H1 (cell line): Measurements from ENCODE around the gene UBALD1. TPM values are rescaled to one million over a fixed set of nuclear protein-coding genes. Genes with fewer than 3 reads are reported as not detected.

Source experiments
- CTCF ChIA-PET: fragments of 300-600 bp; sonication (Branson Sonifier 250); formaldehyde crosslinking; loops from one replicate; lab custom pipeline; 2021; ENCODE audit not compliant: partially characterized antibody; lab: Charles Lee
- POLR2A ChIA-PET: fragments of 300-600 bp; sonication (Branson Sonifier 250); formaldehyde crosslinking; loops from one replicate; lab custom pipeline; 2021; ENCODE audit warnings: inconsistent platforms; ENCODE audit not compliant: partially characterized antibody; lab: Charles Lee
- DNase-seq, 2 experiments: peaks; one replicate each; pipeline versions ENCODE4 v3.0.0 to v3.0.0-alpha.2; 2010 to 2022; ENCODE audit warnings: low spot score in 2 of 2, low read depth in 1 of 2, mixed read lengths in 1 of 2
- FAIRE-seq: peaks from 2 replicates; lab custom pipeline; 2011; peaks lifted over from hg19 to GRCh38; lab: Jason Lieb, UNC
- H2AFZ ChIP-seq: 2 replicates; pipeline ENCODE4 v1.8.1; 2012; ENCODE audit warnings: low read length, inconsistent platforms
- H2AK5ac ChIP-seq: 2 replicates; pipeline ENCODE4 v1.6.1; 2013; ENCODE audit warnings: low read depth, low read length
- H2BK120ac ChIP-seq: replicated peaks from 2 replicates; pipeline ENCODE3; 2013; ENCODE audit warnings: low read depth, low read length, inconsistent platforms
- H2BK12ac ChIP-seq: 2 replicates; pipeline ENCODE4 v1.6.1; 2013; ENCODE audit warnings: low read depth, low read length
- H2BK15ac ChIP-seq: 2 replicates; pipeline ENCODE4 v1.6.1; 2013; ENCODE audit warnings: low read length
- H2BK20ac ChIP-seq: 2 replicates; pipeline ENCODE4 v1.6.1; 2013; ENCODE audit warnings: low read length
- H2BK5ac ChIP-seq: 2 replicates; pipeline ENCODE4 v1.6.1; 2013; ENCODE audit warnings: low read depth, low read length
- H3K14ac ChIP-seq: 2 replicates; pipeline ENCODE4 v1.6.1; 2013; ENCODE audit warnings: inconsistent platforms; ENCODE audit not compliant: insufficient read length
- H3K18ac ChIP-seq: 2 replicates; pipeline ENCODE4 v1.6.1; 2013; ENCODE audit warnings: low read length; ENCODE audit errors: extremely low read depth
- H3K23ac ChIP-seq: 2 replicates; pipeline ENCODE4 v1.6.1; 2013; ENCODE audit warnings: inconsistent platforms; ENCODE audit not compliant: insufficient read length
- H3K23me2 ChIP-seq: 2 replicates; pipeline ENCODE4 v1.6.1; 2013; ENCODE audit warnings: low read depth, low read length
- H3K27ac ChIP-seq: 2 replicates; pipeline ENCODE4 v1.6.1; 2011; ENCODE audit warnings: low read depth, low read length, inconsistent platforms
- H3K27me3 ChIP-seq, 4 experiments: replicated peaks in 1 of 4; 1 replicate in 1 of 4; 2 replicates in 3 of 4; pipeline versions ENCODE4 v1.6.1 to v1.8.1; 2011 to 2013; ENCODE audit warnings: low read length in 3 of 4, mild to moderate bottlenecking in 3 of 4, inconsistent platforms in 2 of 4, mixed read lengths in 2 of 4, moderate library complexity in 1 of 4; ENCODE audit not compliant: control insufficient read depth in 3 of 4, insufficient read depth in 3 of 4; ENCODE audit errors: extremely low read depth in 1 of 4
- H3K36me3 ChIP-seq, 4 experiments: 2 replicates each; pipeline versions ENCODE4 v1.6.1 to v1.8.1; 2011 to 2013; ENCODE audit warnings: mild to moderate bottlenecking in 4 of 4, low read length in 3 of 4, moderate library complexity in 2 of 4, control low read depth in 1 of 4, inconsistent platforms in 1 of 4; ENCODE audit not compliant: insufficient read depth in 4 of 4, control insufficient read depth in 2 of 4
- H3K4ac ChIP-seq: replicated peaks from 2 replicates; pipeline ENCODE3; 2013; ENCODE audit warnings: low read length, low read depth, mixed read lengths, inconsistent platforms; ENCODE audit not compliant: insufficient read length
- H3K4me1 ChIP-seq, 4 experiments: replicated peaks in 1 of 4; 1 replicate in 1 of 4; 2 replicates in 3 of 4; pipeline versions ENCODE4 v1.6.1 to v1.8.1; 2011 to 2013; ENCODE audit warnings: low read length in 3 of 4, inconsistent platforms in 2 of 4, mixed read lengths in 1 of 4; ENCODE audit not compliant: insufficient read depth in 4 of 4, control insufficient read depth in 3 of 4
- H3K4me2 ChIP-seq, 2 experiments: 2 replicates each; pipeline versions ENCODE4 v1.6.1 to v1.8.1; 2011 to 2013; ENCODE audit warnings: low read depth in 2 of 2, low read length in 2 of 2, control low read depth in 1 of 2, inconsistent platforms in 1 of 2, mild to moderate bottlenecking in 1 of 2; ENCODE audit not compliant: insufficient read depth in 1 of 2
- H3K4me3 ChIP-seq, 4 experiments: fragments of 200-600, 300-600 bp in 1 of 4; sonication (generic), shearing (Covaris generic), sonication (Bioruptor Twin) in 1 of 4; 2 replicates each; pipeline versions ENCODE4 v1.5.1 to v1.8.1; 2011 to 2016; ENCODE audit warnings: low read length in 4 of 4, low read depth in 3 of 4, control low read depth in 2 of 4, inconsistent platforms in 2 of 4, mild to moderate bottlenecking in 2 of 4, mixed read lengths in 1 of 4, moderate library complexity in 1 of 4; ENCODE audit not compliant: insufficient read depth in 2 of 4; ENCODE audit errors: extremely low read depth in 1 of 4
- H3K56ac ChIP-seq: replicated peaks from 2 replicates; pipeline ENCODE3; 2013; ENCODE audit warnings: low read depth, mild to moderate bottlenecking, mixed read lengths, low read length, inconsistent platforms; ENCODE audit not compliant: insufficient read length
- H3K79me1 ChIP-seq: 2 replicates; pipeline ENCODE4 v1.6.1; 2013; ENCODE audit warnings: low read depth, low read length, control low read depth
- H3K79me2 ChIP-seq, 2 experiments: 2 replicates each; pipeline versions ENCODE4 v1.6.1 to v1.8.1; 2012 to 2013; ENCODE audit warnings: low read length in 2 of 2, mild to moderate bottlenecking in 2 of 2, inconsistent platforms in 1 of 2; ENCODE audit not compliant: insufficient read depth in 2 of 2, control insufficient read depth in 1 of 2
- H3K9ac ChIP-seq, 4 experiments: replicated peaks in 1 of 4; 1 replicate in 1 of 4; 2 replicates in 3 of 4; pipeline versions ENCODE4 v1.6.1 to v1.8.1; 2011 to 2013; ENCODE audit warnings: low read depth in 3 of 4, low read length in 3 of 4, control low read depth in 2 of 4, mild to moderate bottlenecking in 2 of 4, moderate library complexity in 2 of 4, inconsistent platforms in 1 of 4; ENCODE audit errors: extremely low read depth in 1 of 4
- H3K9me3 ChIP-seq, 2 experiments: 2 replicates each; pipeline versions ENCODE4 v1.6.1 to v1.8.1; 2012 to 2013; ENCODE audit warnings: mild to moderate bottlenecking in 2 of 2, moderate library complexity in 2 of 2, control low read depth in 1 of 2, inconsistent platforms in 1 of 2, low read depth in 1 of 2, low read length in 1 of 2, mixed read lengths in 1 of 2; ENCODE audit not compliant: insufficient read depth in 2 of 2
- H4K20me1 ChIP-seq, 2 experiments: replicated peaks in 1 of 2; 2 replicates each; pipeline versions ENCODE3 to v1.8.1; 2011 to 2013; ENCODE audit warnings: inconsistent platforms in 2 of 2, low read length in 2 of 2, mild to moderate bottlenecking in 1 of 2; ENCODE audit not compliant: insufficient read depth in 2 of 2, control insufficient read depth in 1 of 2
- H4K5ac ChIP-seq: 2 replicates; pipeline ENCODE4 v1.6.1; 2013; ENCODE audit warnings: low read length, low read depth, mixed read lengths, inconsistent platforms; ENCODE audit not compliant: insufficient read length
- H4K8ac ChIP-seq: 2 replicates; pipeline ENCODE4 v1.8.0; 2013; ENCODE audit warnings: mild to moderate bottlenecking, moderate library complexity, low read length, inconsistent platforms; ENCODE audit not compliant: insufficient read depth; ENCODE audit errors: extremely low read depth
- H4K91ac ChIP-seq: replicated peaks from 2 replicates; pipeline ENCODE3; 2013; ENCODE audit warnings: low read length, mixed read lengths, inconsistent platforms; ENCODE audit not compliant: insufficient read length
- CHD1 ChIP-seq: IDR thresholded peaks from 2 replicates; pipeline ENCODE4 v1.6.1; 2012; ENCODE audit warnings: low read depth, low read length, improper control_type of control experiment
- CREB1 ChIP-seq: IDR thresholded peaks from 2 replicates; pipeline ENCODE4 v1.6.1; 2012; ENCODE audit warnings: inconsistent platforms
- CTBP2 ChIP-seq: IDR thresholded peaks from 2 replicates; pipeline ENCODE4 v1.7.0; 2011; ENCODE audit warnings: borderline replicate concordance, mild to moderate bottlenecking, moderate library complexity, mixed read lengths, low read length; ENCODE audit not compliant: insufficient read depth, insufficient read length
- EGR1 ChIP-seq: IDR thresholded peaks from 2 replicates; pipeline ENCODE4 v1.6.1; 2011; ENCODE audit warnings: low read depth, low read length, borderline replicate concordance
- EP300 ChIP-seq, 2 experiments: IDR thresholded peaks; 1 replicate in 1 of 2; 2 replicates in 1 of 2; pipeline ENCODE4 v1.6.1; 2011 to 2012; ENCODE audit warnings: low read depth in 2 of 2, low read length in 2 of 2, mild to moderate bottlenecking in 2 of 2, borderline replicate concordance in 1 of 2, inconsistent platforms in 1 of 2, moderate library complexity in 1 of 2
- GABPA ChIP-seq: IDR thresholded peaks from 2 replicates; pipeline ENCODE4 v1.6.1; 2011; ENCODE audit warnings: mild to moderate bottlenecking, low read length, moderate library complexity, borderline replicate concordance; ENCODE audit not compliant: insufficient read depth
- HDAC6 ChIP-seq: IDR thresholded peaks from one replicate; pipeline ENCODE4 v1.7.1; 2012; ENCODE audit warnings: low read depth, mild to moderate bottlenecking, inconsistent platforms, low read length, moderate library complexity
- NRF1 ChIP-seq: IDR thresholded peaks from 2 replicates; pipeline ENCODE4 v1.6.1; 2011; ENCODE audit warnings: mild to moderate bottlenecking, low read depth, low read length, improper control_type of control experiment
- POU5F1 ChIP-seq: IDR thresholded peaks from 2 replicates; pipeline ENCODE4 v1.6.1; 2011; ENCODE audit warnings: low read depth, mild to moderate bottlenecking, low read length, moderate library complexity
- SP1 ChIP-seq: IDR thresholded peaks from 2 replicates; pipeline ENCODE4 v1.6.1; 2011; ENCODE audit warnings: low read depth, low read length
- TCF12 ChIP-seq: IDR thresholded peaks from 2 replicates; pipeline ENCODE4 v1.6.1; 2011; ENCODE audit warnings: low read depth, mild to moderate bottlenecking, low read length
- TEAD4 ChIP-seq: IDR thresholded peaks from 2 replicates; pipeline ENCODE4 v1.6.1; 2012; ENCODE audit warnings: low read depth, low read length, inconsistent platforms, mixed read lengths
- WGBS, 2 experiments: shearing (Covaris generic) in 1 of 2; methylation state at CpG; one replicate each; pipeline versions ENCODE4 v1.1.6 to v1.1.7; 2013 to 2015; ENCODE audit warnings: low lambda C conversion rate in 2 of 2, mixed read lengths in 2 of 2, inconsistent platforms in 1 of 2, low coverage in 1 of 2, missing lambda C conversion rate in 1 of 2; ENCODE audit not compliant: insufficient replicate concordance in 2 of 2, insufficient coverage in 1 of 2, insufficient read length in 1 of 2; ENCODE audit errors: extremely low coverage in 1 of 2, missing lambda C conversion rate in 1 of 2; 5-methylcytosine and 5-hydroxymethylcytosine counted together
- polyA plus RNA-seq, 7 experiments: library from polyadenylated mRNA; depleted of rRNA in 3 of 7; stranded (reverse) in 5 of 7; unstranded in 2 of 7; fragments of >200 nt in 5 of 7; fragments of 200-250 nt in 2 of 7; gene quantifications; 1 replicate in 5 of 7; 2 replicates in 1 of 7; 4 replicates in 1 of 7; pipeline versions ENCODE4 v1.2.1 to v1.2.3, GENCODE V29; 2011 to 2013; ENCODE audit warnings: missing spikeins in 2 of 7, mixed read lengths in 2 of 7
- total RNA-seq: library from RNA; stranded (reverse); fragmentation: NEBNext Ultra II Directional; extraction: Animal tissue kit (Norgen Biotek cat#: 25700); gene quantifications from 2 replicates; pipeline ENCODE4 v1.2.1, GENCODE V29; 2021
- TF ChIP-seq, protein P1 (sequence below): IDR thresholded peaks from 2 replicates; pipeline ENCODE4 v1.6.1; 2012; ENCODE audit warnings: inconsistent platforms

UBALD1 gene
- total and polyA plus RNA-seq, 2 of the 8 experiments (the other 6 are each of a cell fraction or from before 2014, with no cell fraction given): 28.6 to 62.0 TPM

- Histone ChIP-seq H3K18ac (0 out of 2 replicates have a peak overlapping the region, but pooled peaks have one; percentile 7), H3K4ac (no peak overlapping the region), H2BK12ac (peak overlapping the region; percentile 80), H3K27ac (peak overlapping the region; percentile 98; the same call in 1 of the 2 replicates), H3K4me1 (peaks cover 0 to 35% (median 22%) of the 10 kb centered on the region in 4 experiments; a peak in 6 of 7 replicates), H3K23ac (no peak overlapping the region), H3K23me2 (peaks cover 12% of the 10 kb centered on the region), H3K36me3 (no peaks in the 10 kb centered on the region), H3K4me3 (no peak overlapping the region), H3K27me3 (no peaks in the 10 kb centered on the region), H2BK15ac (peak overlapping the region; percentile 72), H2BK20ac (0 out of 2 replicates have a peak overlapping the region, but pooled peaks have one; percentile 48), H3K14ac (no peak overlapping the region), H2AFZ (no peak overlapping the region), H4K5ac (no peak overlapping the region), H4K8ac (no peak overlapping the region; the same call in none of the 2 replicates), H2BK5ac (peak overlapping the region; percentile 52; the same call in 1 of the 2 replicates), H2BK120ac (no peak overlapping the region), H2AK5ac (peak overlapping the region; percentile 48; the same call in 1 of the 2 replicates), H3K4me2 (peak overlapping the region; percentile 18 to 95; a peak in 1 of 4 replicates), H4K20me1 (peaks cover 0 to 8% of the 10 kb centered on the region in 2 experiments), H3K9me3 (no peaks in the 10 kb centered on the region), H3K9ac (no peak overlapping the region; a peak in 1 of 7 replicates), H3K79me1 (peaks cover 4% of the 10 kb centered on the region; the same call in 1 of the 2 replicates), H4K91ac (peak overlapping the region; percentile 55), H3K79me2 (peaks cover 5 to 15% of the 10 kb centered on the region in 2 experiments; a peak in 3 of 4 replicates), H3K56ac (no peak overlapping the region)
- POLR2A ChIA-PET: interaction anchor here (1.1 to 13.3 kb wide), 4 partner anchors 7 to 76 kb away, joined by 3 to 126 read pairs (median 42); partner anchors contain the start of genes MGRN1 and NUDT16L1
- CTCF ChIA-PET: interaction anchor here (0.7 to 2.9 kb wide), 14 partner anchors 8 to 112 kb away, joined by 3 to 17 read pairs (median 5); partner anchors contain the start of gene MGRN1
- DNase-seq (no peak), FAIRE-seq (no peak)
- 88% methylated on average over 8 of the region's 8 CpGs; no CpG with 5 or more reads in 1 of the 2 experiments for WGBS, 2 experiments
- no peak for TF ChIP-seq EGR1
- TF ChIP-seq, protein P1, sequence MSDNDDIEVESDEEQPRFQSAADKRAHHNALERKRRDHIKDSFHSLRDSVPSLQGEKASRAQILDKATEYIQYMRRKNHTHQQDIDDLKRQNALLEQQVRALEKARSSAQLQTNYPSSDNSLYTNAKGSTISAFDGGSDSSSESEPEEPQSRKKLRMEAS: no peak
- TF ChIP-seq CREB1: no peak
- TF ChIP-seq TEAD4: no peak
- TF ChIP-seq TCF12: no peak
- no peak for TF ChIP-seq CHD1
- TF ChIP-seq POU5F1: no peak
- no peak for TF ChIP-seq NRF1
- no peak for TF ChIP-seq SP1
- no peak for TF ChIP-seq HDAC6
- TF ChIP-seq EP300 (IDR thresholded peaks at IDR 0.05; ENCODE audit: borderline replicate concordance in 1 of 2, low read depth in 2 of 2, low read length in 2 of 2): no peak
- TF ChIP-seq GABPA: no peak
- TF ChIP-seq CTBP2: no peak
Observed at GRCh38 chr16:4617880-4618279, 3.2 kb upstream of the UBALD1 start.
